ENCODE measurements around the gene FAM181A.

The FAM181A gene

DNA sequence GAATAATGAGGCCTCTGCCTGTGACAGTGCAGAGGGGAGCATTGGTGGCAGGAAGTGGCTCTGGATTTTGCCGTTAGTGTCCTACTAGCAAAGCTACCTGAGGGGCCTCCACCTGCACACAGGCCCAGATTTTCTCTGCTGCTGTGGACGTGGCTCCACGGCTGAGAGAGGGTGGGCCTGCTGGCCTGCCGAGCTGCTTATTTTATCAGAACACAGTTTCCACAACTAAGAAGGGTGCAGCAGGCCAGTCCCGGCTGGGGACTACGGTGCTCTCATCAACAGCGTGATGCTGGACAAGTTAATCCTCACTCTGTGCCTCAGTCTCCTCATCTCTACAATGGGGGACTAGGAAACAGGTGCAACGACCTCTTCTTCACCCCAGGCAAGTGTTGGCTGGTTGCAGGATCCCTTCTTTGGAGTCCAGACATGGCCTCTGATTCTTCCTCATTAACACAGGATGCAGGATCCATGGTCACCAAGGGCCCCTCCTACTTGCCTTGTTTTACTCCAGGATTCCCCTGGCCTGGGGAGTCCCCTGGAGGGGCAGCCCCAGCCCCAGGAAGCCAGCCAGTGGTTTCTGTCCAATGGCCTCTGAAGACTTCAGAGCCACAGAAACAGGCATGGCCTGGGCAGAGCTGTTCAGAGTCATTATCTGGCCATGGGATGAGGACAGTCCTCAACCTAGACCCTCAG is 3.3 kb downstream of the FAM181A start:
- CTCF ChIA-PET, result interaction anchor here (6.1 kb wide), 1 partner anchor 10 kb away, joined by 42 read pairs; no protein-coding TSS in a partner anchor
- POLR2A ChIA-PET, result no interaction called here
- no peak overlapping the region for H3K4me3 ChIP-seq (ENCODE audit: low read depth, low read length)
- no peak for TF ChIP-seq CTCF (IDR thresholded peaks at IDR 0.05; ENCODE audit: insufficient read depth, low read length, missing control alignments)
- DNase-seq (ENCODE audit: low read depth, low spot score), result no peak

DNA sequence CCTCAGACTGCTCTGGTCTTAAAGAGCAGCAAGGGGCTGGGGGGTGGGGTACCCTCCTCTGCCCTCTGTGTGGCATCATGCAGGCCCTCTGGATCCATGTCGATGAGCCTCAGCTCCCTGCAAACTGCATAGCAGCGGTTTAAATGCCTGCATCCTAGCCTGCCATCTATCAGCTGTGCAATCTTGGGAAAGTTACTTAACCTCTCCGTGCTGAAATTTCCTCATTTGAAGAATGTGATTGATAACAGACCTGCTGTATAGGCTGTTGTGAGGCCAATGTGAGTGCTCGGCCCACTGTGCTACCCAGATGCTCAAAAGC is 3.8 kb downstream of the FAM181A start:
- no peak for DNase-seq (ENCODE audit: low read depth, low spot score)
- H3K4me3 ChIP-seq (ENCODE audit: low read depth, low read length), result no peak overlapping the region
- ChIA-PET POLR2A (no interaction called here), CTCF (interaction anchor here (6.1 kb wide), 1 partner anchor 10 kb away, joined by 42 read pairs; no protein-coding TSS in a partner anchor)
- no peak for TF ChIP-seq CTCF (IDR thresholded peaks at IDR 0.05; ENCODE audit: insufficient read depth, low read length, missing control alignments)

DNA sequence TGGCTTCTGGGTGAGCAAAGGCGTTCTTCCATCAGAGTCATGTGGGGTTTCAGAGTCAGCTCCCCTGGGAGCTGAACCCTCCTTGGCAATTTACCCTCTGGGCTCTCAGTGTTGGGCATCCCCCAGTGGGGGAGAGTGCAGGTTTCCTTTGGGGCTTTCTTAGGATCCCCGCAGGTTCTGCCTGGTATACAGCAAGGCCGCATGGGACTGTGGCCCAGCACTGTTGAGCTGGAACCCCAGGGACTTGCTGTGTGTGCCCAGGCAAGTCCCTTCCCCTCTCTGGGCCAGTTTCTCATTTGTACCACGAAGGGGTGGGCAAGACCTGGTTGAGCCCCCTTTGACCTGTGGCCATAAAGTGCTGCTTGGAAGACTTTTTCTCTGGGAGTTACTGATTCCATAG is 5.5 kb downstream of the FAM181A start:
- no peak overlapping the region for H3K4me3 ChIP-seq (ENCODE audit: low read depth, low read length)
- DNase-seq (ENCODE audit: low read depth, low spot score), result no peak
- ChIA-PET POLR2A (no interaction called here), CTCF (no interaction called here)
- no peak for TF ChIP-seq CTCF (IDR thresholded peaks at IDR 0.05; ENCODE audit: insufficient read depth, low read length, missing control alignments)

DNA sequence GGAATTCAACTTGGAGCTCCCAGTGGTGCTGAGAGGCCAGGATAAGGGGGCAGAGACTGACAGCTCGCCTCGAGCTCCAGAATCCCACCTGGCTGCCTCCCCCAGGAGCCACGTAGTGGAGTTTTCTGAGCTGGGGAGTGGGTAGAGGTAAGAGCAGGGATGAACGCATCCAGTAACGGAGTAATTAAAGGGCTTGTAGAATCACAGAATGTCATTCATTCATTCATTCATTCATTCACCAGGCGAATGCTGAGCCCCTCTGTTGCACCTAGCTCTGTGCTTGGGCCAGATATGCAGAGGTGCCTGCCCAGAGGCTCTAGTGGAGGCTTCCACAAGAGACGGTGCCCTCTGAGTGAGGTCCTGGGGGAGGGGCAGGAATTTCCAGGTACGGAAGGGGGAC is 8.1 kb downstream of the FAM181A start:
- H3K4me3 ChIP-seq (ENCODE audit: low read depth, low read length), result no peak overlapping the region
- ChIA-PET CTCF (interaction anchor here (1.3 to 15.8 kb wide), 9 partner anchors 11 to 280 kb away, joined by 3 to 472 read pairs (median 10); partner anchors contain the start of gene CCDC197), POLR2A (no interaction called here)
- DNase-seq (ENCODE audit: low read depth, low spot score), result no peak
- TF ChIP-seq CTCF (IDR thresholded peaks at IDR 0.05; ENCODE audit: insufficient read depth, low read length, missing control alignments), result no peak

GRCh38 chr14:93936245-93936644 is 9.1 kb downstream of the FAM181A start:
- TF ChIP-seq CTCF (IDR thresholded peaks at IDR 0.05; ENCODE audit: insufficient read depth, low read length, missing control alignments), result peak; percentile 30
- no peak for DNase-seq (ENCODE audit: low read depth, low spot score)
- H3K4me3 ChIP-seq (ENCODE audit: low read depth, low read length), result no peak overlapping the region
- ChIA-PET POLR2A (no interaction called here), CTCF (interaction anchor here (0.9 to 15.8 kb wide), 14 partner anchors 11 to 281 kb away, joined by 3 to 472 read pairs (median 6); partner anchors contain the start of gene CCDC197)

GRCh38 chr14:93936926-93937325 is 9.8 kb downstream of the FAM181A start:
- POLR2A ChIA-PET, result no interaction called here
- DNase-seq (ENCODE audit: low read depth, low spot score), result no peak
- CTCF ChIA-PET, result interaction anchor here (0.9 to 15.8 kb wide), 14 partner anchors 10 to 281 kb away, joined by 3 to 472 read pairs (median 9); partner anchors contain the start of gene CCDC197
- H3K4me3 ChIP-seq (ENCODE audit: low read depth, low read length), result no peak overlapping the region
- TF ChIP-seq CTCF (IDR thresholded peaks at IDR 0.05; ENCODE audit: insufficient read depth, low read length, missing control alignments), result no peak

All from AG04449 (cell line).